T-helper 2 cell treated with Interferon-gamma antibody and Interleukin-4, amounts not matched to agents 5 μg/mL and 100 μg/mL, for 36 hours (primary cell): ENCODE measurements around the gene HS3ST4.
A peak's percentile ranks its signal among the peaks of the same experiment; 100 is the strongest.

ENCODE experiments used
- DNase-seq: peaks from one replicate; pipeline ENCODE4 v3.0.0; 2021; ENCODE audit warnings: low spot score
- H3K27ac Mint-ChIP-seq: one replicate; pipeline ENCODE4 v1.8.0; 2021; ENCODE audit warnings: mild to moderate bottlenecking, mixed read lengths
- H3K27me3 Mint-ChIP-seq: one replicate; pipeline ENCODE4 v1.8.0; 2021; ENCODE audit warnings: low read depth, mixed read lengths
- H3K36me3 Mint-ChIP-seq: one replicate; pipeline ENCODE4 v1.8.0; 2021; ENCODE audit warnings: low read depth, mixed read lengths
- H3K4me1 Mint-ChIP-seq: one replicate; pipeline ENCODE4 v1.8.0; 2021; ENCODE audit warnings: low read depth, mixed read lengths
- H3K4me3 Mint-ChIP-seq: one replicate; pipeline ENCODE4 v1.8.0; 2022; ENCODE audit warnings: mild to moderate bottlenecking, moderate library complexity, mixed read lengths
- H3K9me3 Mint-ChIP-seq: one replicate; pipeline ENCODE4 v1.8.0; 2021; ENCODE audit warnings: mixed read lengths

The HS3ST4 gene

DNA sequence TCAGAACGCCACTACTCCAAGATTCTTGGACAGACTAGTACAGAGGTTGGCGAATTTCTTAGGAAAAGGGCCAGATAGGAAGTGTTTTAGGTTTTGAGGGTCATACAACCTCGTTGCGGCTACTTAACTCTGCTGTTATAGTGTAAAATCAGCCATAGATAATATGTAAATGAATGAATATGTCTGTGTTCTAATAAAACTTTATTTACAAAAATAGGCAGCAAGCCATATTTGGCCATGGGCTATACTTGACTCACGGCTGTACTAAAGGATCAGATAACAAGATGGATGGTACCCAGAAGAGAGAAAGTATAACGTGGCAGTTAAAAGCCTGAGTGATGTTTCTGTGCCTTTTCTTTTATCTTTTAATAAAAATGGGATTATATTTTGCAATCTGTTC lies 125.5 kb downstream of the HS3ST4 start:
- H3K9me3 Mint-ChIP-seq, result no peaks in the 10 kb centered on the region
- no peak overlapping the region for H3K27ac Mint-ChIP-seq
- H3K36me3 Mint-ChIP-seq, result no peaks in the 10 kb centered on the region
- no peak overlapping the region for H3K4me3 Mint-ChIP-seq
- DNase-seq, result no peak
- no peaks in the 10 kb centered on the region for H3K27me3 Mint-ChIP-seq
- H3K4me1 Mint-ChIP-seq, result no peaks in the 10 kb centered on the region

DNA sequence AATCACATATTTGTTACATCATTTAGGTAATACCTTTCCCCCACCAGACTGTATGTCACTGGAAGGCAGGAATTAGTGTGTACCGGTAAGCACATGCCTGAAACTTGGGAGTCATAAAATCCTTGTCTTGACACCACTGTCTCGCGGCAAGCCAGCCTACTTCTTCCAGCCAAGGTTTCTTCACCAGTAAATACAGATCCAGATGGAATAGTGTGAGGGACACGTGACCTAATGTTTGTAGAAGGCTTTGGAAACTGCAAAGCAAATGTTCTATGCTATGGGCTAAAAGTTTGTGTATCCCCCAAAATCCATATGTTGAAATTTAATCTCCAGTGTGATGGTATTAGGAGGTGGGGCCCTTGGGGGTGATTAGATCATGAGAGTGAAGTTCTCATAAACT lies 126.1 kb downstream of the HS3ST4 start:
- no peaks in the 10 kb centered on the region for H3K27me3 Mint-ChIP-seq
- no peaks in the 10 kb centered on the region for H3K36me3 Mint-ChIP-seq
- H3K4me1 Mint-ChIP-seq, result no peaks in the 10 kb centered on the region
- H3K27ac Mint-ChIP-seq, result no peak overlapping the region
- no peak overlapping the region for H3K4me3 Mint-ChIP-seq
- DNase-seq, result no peak
- H3K9me3 Mint-ChIP-seq, result no peaks in the 10 kb centered on the region

DNA sequence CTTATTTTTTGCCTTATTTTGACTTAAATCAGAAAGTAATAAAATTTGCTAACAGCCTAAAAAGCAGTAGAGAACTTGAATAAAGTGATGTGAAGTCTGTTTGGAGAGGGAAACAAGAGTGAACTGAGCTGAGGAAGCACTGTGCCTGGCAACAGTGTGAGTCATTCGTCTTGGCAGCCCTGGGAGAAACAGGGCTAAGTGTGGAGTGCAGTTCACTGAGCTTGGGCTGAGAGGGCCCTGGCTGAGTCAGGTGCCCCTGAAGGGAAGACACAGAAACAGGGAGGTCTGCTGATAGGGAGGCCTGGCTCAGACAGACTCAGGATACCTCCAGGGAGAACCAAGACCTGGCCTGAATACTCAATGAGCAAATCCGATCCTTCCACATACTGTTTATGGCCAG lies 132.1 kb downstream of the HS3ST4 start:
- Mint-ChIP-seq H3K9me3 (no peaks in the 10 kb centered on the region), H3K4me3 (no peak overlapping the region), H3K27me3 (no peaks in the 10 kb centered on the region), H3K4me1 (no peaks in the 10 kb centered on the region), H3K36me3 (no peaks in the 10 kb centered on the region), H3K27ac (no peak overlapping the region)
- DNase-seq, result no peak

DNA sequence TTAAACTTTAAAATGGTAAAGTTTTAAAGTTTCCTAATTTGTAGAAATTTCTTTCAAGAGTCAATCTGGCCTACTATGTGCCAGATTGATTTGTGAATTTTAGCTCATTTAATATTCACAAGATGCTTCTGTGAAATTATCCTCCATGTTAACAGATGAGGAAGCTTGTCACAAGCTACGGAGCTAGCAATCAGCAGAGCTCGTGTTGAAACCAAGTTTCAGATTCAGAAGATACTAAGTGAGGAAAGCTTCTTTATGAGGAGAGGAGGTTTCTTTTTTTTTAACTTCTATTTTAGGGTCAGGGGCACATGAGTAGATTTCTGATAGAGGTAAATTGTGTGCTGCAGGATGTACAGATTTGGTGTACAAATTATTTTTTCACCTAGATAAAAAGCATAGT lies 135.9 kb downstream of the HS3ST4 start:
- Mint-ChIP-seq H3K4me1 (no peaks in the 10 kb centered on the region), H3K9me3 (no peaks in the 10 kb centered on the region), H3K27me3 (no peaks in the 10 kb centered on the region), H3K36me3 (no peaks in the 10 kb centered on the region), H3K27ac (no peak overlapping the region), H3K4me3 (no peak overlapping the region)
- DNase-seq, result no peak

- no peaks in the 10 kb centered on the region for H3K9me3 Mint-ChIP-seq
Observed at GRCh38 chr16:25828510-25828909, 136.8 kb downstream of the HS3ST4 start.

GRCh38 chr16:25832291-25832690 lies 140.5 kb downstream of the HS3ST4 start:
- H3K36me3 Mint-ChIP-seq, result no peaks in the 10 kb centered on the region
- no peaks in the 10 kb centered on the region for H3K4me1 Mint-ChIP-seq
- H3K9me3 Mint-ChIP-seq, result no peaks in the 10 kb centered on the region
- H3K27me3 Mint-ChIP-seq, result no peaks in the 10 kb centered on the region
- DNase-seq, result no peak
- H3K27ac Mint-ChIP-seq, result no peak overlapping the region
- H3K4me3 Mint-ChIP-seq, result no peak overlapping the region

More at GRCh38 chr16:25828510-25828909, 136.8 kb downstream of the HS3ST4 start:
- DNase-seq, result no peak
- H3K36me3 Mint-ChIP-seq, result no peaks in the 10 kb centered on the region
- H3K4me1 Mint-ChIP-seq, result no peaks in the 10 kb centered on the region
- H3K27ac Mint-ChIP-seq, result no peak overlapping the region
- no peak overlapping the region for H3K4me3 Mint-ChIP-seq
- no peaks in the 10 kb centered on the region for H3K27me3 Mint-ChIP-seq

GRCh38 chr16:25834101-25834500 lies 142.3 kb downstream of the HS3ST4 start:
- no peak for DNase-seq
- H3K4me1 Mint-ChIP-seq, result peaks cover 4% of the 10 kb centered on the region
- no peaks in the 10 kb centered on the region for H3K9me3 Mint-ChIP-seq
- H3K36me3 Mint-ChIP-seq, result no peaks in the 10 kb centered on the region
- no peak overlapping the region for H3K4me3 Mint-ChIP-seq
- H3K27me3 Mint-ChIP-seq, result no peaks in the 10 kb centered on the region
- H3K27ac Mint-ChIP-seq, result no peak overlapping the region

- no peak for DNase-seq
- peaks cover 6% of the 10 kb centered on the region for H3K4me1 Mint-ChIP-seq
- H3K27ac Mint-ChIP-seq, result no peak overlapping the region
- H3K4me3 Mint-ChIP-seq, result no peak overlapping the region
- H3K36me3 Mint-ChIP-seq, result no peaks in the 10 kb centered on the region
- no peaks in the 10 kb centered on the region for H3K27me3 Mint-ChIP-seq
- no peaks in the 10 kb centered on the region for H3K9me3 Mint-ChIP-seq
Observed at GRCh38 chr16:25835126-25835525, 143.4 kb downstream of the HS3ST4 start.

GRCh38 chr16:25838724-25839186 lies 147.0 kb downstream of the HS3ST4 start:
- H3K27ac Mint-ChIP-seq, result no peak overlapping the region
- DNase-seq, result peak; percentile 12
- no peaks in the 10 kb centered on the region for H3K9me3 Mint-ChIP-seq
- H3K4me1 Mint-ChIP-seq, result peaks cover 6% of the 10 kb centered on the region
- H3K4me3 Mint-ChIP-seq, result no peak overlapping the region
- H3K27me3 Mint-ChIP-seq, result no peaks in the 10 kb centered on the region
- no peaks in the 10 kb centered on the region for H3K36me3 Mint-ChIP-seq

GRCh38 chr16:25841761-25842160 lies 150.0 kb downstream of the HS3ST4 start:
- Mint-ChIP-seq H3K4me1 (peaks cover 6% of the 10 kb centered on the region), H3K4me3 (no peak overlapping the region), H3K27ac (no peak overlapping the region), H3K27me3 (no peaks in the 10 kb centered on the region), H3K36me3 (no peaks in the 10 kb centered on the region), H3K9me3 (no peaks in the 10 kb centered on the region)
- DNase-seq, result no peak

DNA sequence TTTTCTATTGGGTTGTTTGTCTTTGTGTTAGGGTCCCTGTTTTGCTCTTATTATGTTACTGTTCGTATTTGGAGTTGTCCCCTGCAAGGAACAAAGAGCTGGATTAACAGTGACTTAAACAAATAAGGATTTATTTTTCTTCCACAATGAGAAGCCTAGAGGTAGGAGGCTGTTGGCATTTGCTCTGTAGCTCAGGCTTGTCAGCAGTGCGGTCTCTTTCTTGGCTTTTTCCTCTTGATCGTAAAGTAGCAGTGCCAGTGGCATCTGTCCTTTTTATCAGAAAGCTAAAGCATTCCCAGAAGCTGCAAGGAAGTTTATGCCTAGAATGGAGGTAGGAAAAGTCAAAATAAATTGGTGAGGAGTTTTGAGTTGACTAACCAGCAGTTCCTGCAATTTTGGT lies 154.1 kb downstream of the HS3ST4 start:
- Mint-ChIP-seq H3K9me3 (no peaks in the 10 kb centered on the region), H3K4me1 (no peaks in the 10 kb centered on the region), H3K27ac (no peak overlapping the region), H3K4me3 (no peak overlapping the region), H3K27me3 (no peaks in the 10 kb centered on the region), H3K36me3 (no peaks in the 10 kb centered on the region)
- DNase-seq, result no peak

- no peak for DNase-seq
- Mint-ChIP-seq H3K36me3 (no peaks in the 10 kb centered on the region), H3K4me1 (peaks cover 3% of the 10 kb centered on the region), H3K4me3 (no peak overlapping the region), H3K27me3 (no peaks in the 10 kb centered on the region), H3K9me3 (no peaks in the 10 kb centered on the region), H3K27ac (no peak overlapping the region)
Observed at GRCh38 chr16:25854141-25854540, 162.4 kb downstream of the HS3ST4 start.

DNA sequence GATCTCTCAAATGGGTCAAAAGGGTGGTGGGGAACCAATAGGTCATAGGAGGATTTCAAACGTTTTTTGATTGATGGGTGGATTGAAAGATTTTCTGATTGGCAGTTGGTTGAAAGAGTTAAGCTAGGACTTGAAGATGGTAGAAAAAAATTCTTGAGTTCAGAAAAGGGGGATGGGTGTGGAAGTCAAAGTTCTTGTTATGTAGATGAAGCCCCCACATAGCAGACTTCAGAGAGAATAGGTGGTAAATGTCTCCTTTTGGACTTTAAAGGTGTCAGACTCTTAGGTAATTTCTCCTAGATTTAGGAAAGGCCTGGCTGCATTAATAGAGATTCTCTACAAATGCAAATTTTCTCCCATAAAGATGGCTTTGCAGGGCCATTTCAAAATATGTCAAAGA lies 163.3 kb downstream of the HS3ST4 start:
- H3K27ac Mint-ChIP-seq, result no peak overlapping the region
- H3K9me3 Mint-ChIP-seq, result no peaks in the 10 kb centered on the region
- H3K4me1 Mint-ChIP-seq, result peaks cover 3% of the 10 kb centered on the region
- no peaks in the 10 kb centered on the region for H3K27me3 Mint-ChIP-seq
- no peak for DNase-seq
- H3K4me3 Mint-ChIP-seq, result no peak overlapping the region
- no peaks in the 10 kb centered on the region for H3K36me3 Mint-ChIP-seq

- Mint-ChIP-seq H3K9me3 (no peaks in the 10 kb centered on the region), H3K4me3 (no peak overlapping the region), H3K4me1 (peaks cover 3% of the 10 kb centered on the region), H3K27me3 (no peaks in the 10 kb centered on the region), H3K27ac (no peak overlapping the region), H3K36me3 (no peaks in the 10 kb centered on the region)
- no peak for DNase-seq
Observed at GRCh38 chr16:25855818-25856217, 164.1 kb downstream of the HS3ST4 start.

GRCh38 chr16:25859645-25860044 lies 167.9 kb downstream of the HS3ST4 start:
- no peaks in the 10 kb centered on the region for H3K36me3 Mint-ChIP-seq
- H3K27ac Mint-ChIP-seq, result no peak overlapping the region
- no peaks in the 10 kb centered on the region for H3K27me3 Mint-ChIP-seq
- no peak overlapping the region for H3K4me3 Mint-ChIP-seq
- no peak for DNase-seq
- H3K4me1 Mint-ChIP-seq, result no peaks in the 10 kb centered on the region
- H3K9me3 Mint-ChIP-seq, result no peaks in the 10 kb centered on the region
